ENCODE data around the gene RNF10.

DNA sequence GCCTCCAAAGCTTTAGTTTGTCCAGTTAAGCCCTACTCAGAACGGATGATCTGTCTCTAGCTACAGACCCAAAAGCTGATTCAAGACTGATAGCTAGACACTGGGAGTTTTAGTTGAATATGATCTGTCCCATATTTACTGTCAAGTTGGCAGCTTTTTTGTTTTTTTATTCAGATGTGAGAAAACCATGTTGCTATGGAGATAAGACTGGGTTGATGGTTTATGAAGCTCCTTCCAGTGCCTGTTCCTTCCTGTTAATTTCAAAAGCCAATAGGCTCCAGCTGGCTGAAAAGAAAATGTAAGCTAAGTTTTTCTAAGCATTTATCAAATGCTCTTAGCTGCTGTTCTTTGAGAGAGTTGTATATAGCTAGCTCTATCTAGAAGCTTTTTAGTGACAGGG lies 33.6 kb upstream of the RNF10 start:
- TF ChIP-seq RAD21 (conservative IDR thresholded peaks at IDR 0.05) (no peak), EZH2 (IDR thresholded peaks at IDR 0.05; ENCODE audit: borderline replicate concordance, insufficient read depth, low read length, poor library complexity, severe bottlenecking) (no peak), SMC3 (conservative IDR thresholded peaks at IDR 0.05; ENCODE audit: poor library complexity) (no peak), EP300 (conservative IDR thresholded peaks at IDR 0.05; ENCODE audit: poor library complexity, severe bottlenecking) (no peak), TAF1 (IDR thresholded peaks at IDR 0.05; ENCODE audit: low read depth) (no peak)
- TF ChIP-seq, protein P1, sequence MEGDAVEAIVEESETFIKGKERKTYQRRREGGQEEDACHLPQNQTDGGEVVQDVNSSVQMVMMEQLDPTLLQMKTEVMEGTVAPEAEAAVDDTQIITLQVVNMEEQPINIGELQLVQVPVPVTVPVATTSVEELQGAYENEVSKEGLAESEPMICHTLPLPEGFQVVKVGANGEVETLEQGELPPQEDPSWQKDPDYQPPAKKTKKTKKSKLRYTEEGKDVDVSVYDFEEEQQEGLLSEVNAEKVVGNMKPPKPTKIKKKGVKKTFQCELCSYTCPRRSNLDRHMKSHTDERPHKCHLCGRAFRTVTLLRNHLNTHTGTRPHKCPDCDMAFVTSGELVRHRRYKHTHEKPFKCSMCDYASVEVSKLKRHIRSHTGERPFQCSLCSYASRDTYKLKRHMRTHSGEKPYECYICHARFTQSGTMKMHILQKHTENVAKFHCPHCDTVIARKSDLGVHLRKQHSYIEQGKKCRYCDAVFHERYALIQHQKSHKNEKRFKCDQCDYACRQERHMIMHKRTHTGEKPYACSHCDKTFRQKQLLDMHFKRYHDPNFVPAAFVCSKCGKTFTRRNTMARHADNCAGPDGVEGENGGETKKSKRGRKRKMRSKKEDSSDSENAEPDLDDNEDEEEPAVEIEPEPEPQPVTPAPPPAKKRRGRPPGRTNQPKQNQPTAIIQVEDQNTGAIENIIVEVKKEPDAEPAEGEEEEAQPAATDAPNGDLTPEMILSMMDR (IDR thresholded peaks at IDR 0.05; ENCODE audit: poor library complexity, severe bottlenecking): no peak
- TF ChIP-seq, protein P2, sequence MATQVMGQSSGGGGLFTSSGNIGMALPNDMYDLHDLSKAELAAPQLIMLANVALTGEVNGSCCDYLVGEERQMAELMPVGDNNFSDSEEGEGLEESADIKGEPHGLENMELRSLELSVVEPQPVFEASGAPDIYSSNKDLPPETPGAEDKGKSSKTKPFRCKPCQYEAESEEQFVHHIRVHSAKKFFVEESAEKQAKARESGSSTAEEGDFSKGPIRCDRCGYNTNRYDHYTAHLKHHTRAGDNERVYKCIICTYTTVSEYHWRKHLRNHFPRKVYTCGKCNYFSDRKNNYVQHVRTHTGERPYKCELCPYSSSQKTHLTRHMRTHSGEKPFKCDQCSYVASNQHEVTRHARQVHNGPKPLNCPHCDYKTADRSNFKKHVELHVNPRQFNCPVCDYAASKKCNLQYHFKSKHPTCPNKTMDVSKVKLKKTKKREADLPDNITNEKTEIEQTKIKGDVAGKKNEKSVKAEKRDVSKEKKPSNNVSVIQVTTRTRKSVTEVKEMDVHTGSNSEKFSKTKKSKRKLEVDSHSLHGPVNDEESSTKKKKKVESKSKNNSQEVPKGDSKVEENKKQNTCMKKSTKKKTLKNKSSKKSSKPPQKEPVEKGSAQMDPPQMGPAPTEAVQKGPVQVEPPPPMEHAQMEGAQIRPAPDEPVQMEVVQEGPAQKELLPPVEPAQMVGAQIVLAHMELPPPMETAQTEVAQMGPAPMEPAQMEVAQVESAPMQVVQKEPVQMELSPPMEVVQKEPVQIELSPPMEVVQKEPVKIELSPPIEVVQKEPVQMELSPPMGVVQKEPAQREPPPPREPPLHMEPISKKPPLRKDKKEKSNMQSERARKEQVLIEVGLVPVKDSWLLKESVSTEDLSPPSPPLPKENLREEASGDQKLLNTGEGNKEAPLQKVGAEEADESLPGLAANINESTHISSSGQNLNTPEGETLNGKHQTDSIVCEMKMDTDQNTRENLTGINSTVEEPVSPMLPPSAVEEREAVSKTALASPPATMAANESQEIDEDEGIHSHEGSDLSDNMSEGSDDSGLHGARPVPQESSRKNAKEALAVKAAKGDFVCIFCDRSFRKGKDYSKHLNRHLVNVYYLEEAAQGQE (IDR thresholded peaks at IDR 0.05; ENCODE audit: borderline replicate concordance): no peak

All from neural cell (in vitro differentiated cells).